ENCODE measurements around the gene ITSN1. TPM values are rescaled to one million over a fixed set of nuclear protein-coding genes. Genes with fewer than 3 reads are reported as not detected.
"Not testable (repeated sequence)": the region's sequence is repeated elsewhere in the genome, so short reads cannot be mapped to it uniquely, and the experiment has no call there.

Gene ITSN1
- total RNA-seq, 1 experiment from 2014 or later = 35.2 TPM

- DNase-seq (ENCODE audit: low read depth) = no peak
Measured at GRCh38 chr21:33767960-33768359, 125.7 kb downstream of the ITSN1 start.

DNA sequence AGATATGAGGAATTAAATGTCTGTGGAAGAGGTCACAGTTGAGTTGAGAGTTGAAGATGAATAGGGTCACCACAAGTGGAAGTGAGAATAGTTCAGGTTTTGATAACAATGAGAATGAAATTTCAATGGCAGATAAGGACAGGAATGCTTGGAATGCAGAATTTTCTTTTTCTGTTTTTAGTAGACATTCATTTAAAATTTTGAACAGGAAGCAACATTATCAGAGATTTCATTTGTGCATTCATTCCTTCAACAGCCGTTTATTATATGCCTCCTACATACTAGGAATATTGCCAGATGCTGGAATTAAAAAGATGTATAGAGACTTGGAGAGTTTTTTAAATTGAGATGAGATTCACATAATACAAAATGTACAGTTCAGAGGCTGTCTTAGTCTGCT lies 126.8 kb downstream of the ITSN1 start:
- DNase-seq (ENCODE audit: low read depth) = no peak

DNA sequence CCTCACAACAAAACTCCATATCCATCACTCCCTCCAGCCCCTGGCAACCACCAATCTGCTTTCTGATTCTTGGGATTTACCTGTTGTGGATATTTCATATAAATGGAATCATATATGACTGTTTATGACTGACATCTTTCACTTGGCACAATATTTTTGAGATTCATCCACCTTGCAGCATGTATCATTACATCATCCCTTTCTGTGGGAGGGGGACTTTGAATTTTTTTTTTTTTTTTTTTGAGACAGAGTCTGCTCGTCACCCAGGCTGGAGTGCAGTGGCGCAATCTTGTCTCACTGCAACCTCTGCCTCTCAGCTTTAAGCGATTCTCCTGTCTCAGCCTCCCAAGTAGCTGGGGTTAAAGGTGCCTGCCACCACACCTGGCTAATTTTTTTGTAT lies 128.2 kb downstream of the ITSN1 start:
- no peak for DNase-seq (ENCODE audit: low read depth)

DNA sequence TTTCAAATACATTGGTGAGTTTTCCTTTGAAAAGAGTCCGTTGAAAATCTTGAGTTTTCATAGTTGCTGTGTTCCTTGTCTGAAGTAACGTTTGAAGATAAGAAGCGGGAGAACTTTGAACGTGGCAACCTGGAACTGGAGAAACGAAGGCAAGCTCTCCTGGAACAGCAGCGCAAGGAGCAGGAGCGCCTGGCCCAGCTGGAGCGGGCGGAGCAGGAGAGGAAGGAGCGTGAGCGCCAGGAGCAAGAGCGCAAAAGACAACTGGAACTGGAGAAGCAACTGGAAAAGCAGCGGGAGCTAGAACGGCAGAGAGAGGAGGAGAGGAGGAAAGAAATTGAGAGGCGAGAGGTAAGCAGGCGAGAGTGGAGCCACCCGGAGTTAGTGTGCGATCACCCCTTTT lies 129.7 kb downstream of the ITSN1 start:
- no peak for DNase-seq (ENCODE audit: low read depth)

DNA sequence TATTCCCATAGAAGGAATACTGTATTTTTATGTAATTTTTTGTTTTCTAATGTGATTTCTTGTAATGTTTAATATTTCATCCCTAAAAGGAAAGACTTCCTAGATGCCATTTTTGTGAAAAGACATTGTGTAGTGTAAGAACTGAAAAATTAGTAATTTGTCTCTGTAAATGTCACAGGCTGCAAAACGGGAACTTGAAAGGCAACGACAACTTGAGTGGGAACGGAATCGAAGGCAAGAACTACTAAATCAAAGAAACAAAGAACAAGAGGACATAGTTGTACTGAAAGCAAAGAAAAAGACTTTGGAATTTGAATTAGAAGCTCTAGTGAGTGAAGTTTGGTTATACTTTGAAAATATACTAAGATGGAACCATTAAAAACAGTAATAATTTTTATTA lies 132.2 kb downstream of the ITSN1 start:
- no peak for DNase-seq (ENCODE audit: low read depth)

DNA sequence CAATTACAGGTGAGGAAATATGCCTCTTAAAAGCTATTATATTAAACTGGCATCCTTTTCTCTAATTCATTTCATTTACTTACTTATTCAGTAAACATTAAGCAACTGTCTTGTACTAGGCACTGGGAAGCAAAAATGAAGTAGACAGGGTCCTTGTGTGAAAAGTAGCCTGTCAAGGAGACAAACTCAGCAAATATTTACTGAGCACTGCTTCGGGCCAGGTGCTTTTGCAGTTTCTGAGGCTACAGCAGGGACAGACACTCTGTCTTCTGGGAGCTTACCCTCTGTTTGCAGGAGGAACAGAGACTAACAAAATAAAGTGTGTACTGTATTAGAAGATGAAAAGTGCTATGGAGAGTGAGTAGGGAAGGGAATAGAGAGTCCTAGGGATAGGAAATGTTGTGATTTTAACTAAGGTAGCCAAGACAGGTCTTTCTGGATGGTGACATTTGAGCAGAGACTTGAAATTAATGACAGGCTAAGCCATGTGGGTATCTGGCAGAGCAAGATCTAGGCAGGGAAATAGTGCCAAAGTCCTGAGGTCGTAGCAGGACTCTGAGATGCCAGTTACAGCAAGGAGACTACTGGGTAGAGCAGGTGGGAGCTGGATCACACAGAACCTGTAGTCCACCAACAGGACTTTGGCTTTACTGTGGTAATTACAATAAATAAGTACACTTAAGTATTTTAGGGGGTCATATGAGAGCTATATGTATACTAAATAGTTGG lies 133.0 kb downstream of the ITSN1 start:
- no peak for DNase-seq (ENCODE audit: low read depth)

- peak; percentile 47 for DNase-seq (ENCODE audit: low read depth)
Measured at GRCh38 chr21:33780631-33781030, 138.3 kb downstream of the ITSN1 start.

DNA sequence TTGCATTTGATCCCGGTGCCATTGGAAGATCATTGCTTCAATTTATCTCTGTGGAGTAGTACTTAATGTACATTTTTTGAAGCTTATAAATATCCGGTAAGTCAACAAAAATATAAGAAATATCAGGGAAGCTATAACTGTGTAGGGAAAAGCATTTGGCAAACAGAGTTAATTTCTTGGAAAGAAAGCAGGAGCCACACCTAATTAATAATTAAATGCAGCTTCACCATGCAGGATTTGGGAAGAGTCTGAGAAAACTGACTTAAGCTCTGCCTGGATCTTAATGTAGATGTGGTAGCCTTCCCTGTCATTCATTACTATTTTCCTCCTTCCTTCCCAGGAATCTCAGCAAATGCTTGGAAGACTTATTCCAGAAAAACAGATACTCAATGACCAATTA lies 138.8 kb downstream of the ITSN1 start:
- DNase-seq (ENCODE audit: low read depth) = no peak

- DNase-seq (ENCODE audit: low read depth) = no peak
Measured at GRCh38 chr21:33783187-33783979, 141.1 kb downstream of the ITSN1 start.

GRCh38 chr21:33787431-33787830 lies 145.1 kb downstream of the ITSN1 start:
- no peak for DNase-seq (ENCODE audit: low read depth)

DNA sequence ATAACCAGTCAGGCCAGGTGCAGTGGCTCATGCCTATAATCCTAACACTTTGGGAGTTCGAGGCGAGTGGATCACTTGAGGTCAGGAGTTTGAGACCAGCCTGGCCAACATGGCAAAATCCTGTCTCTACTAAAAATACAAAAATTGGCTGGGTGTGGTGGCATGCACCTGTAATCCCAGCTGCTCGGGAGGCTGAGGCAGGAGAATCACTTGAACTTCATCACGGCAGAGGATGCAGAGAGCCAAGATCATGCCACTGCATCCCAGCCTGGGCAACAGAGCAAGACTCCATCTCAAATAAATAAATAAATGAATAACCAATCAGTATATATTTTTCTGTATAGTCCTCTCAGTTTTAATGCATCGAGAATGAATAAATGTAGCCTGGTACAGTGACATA lies 146.1 kb downstream of the ITSN1 start:
- not testable (repeated sequence) for DNase-seq (ENCODE audit: low read depth)

DNA sequence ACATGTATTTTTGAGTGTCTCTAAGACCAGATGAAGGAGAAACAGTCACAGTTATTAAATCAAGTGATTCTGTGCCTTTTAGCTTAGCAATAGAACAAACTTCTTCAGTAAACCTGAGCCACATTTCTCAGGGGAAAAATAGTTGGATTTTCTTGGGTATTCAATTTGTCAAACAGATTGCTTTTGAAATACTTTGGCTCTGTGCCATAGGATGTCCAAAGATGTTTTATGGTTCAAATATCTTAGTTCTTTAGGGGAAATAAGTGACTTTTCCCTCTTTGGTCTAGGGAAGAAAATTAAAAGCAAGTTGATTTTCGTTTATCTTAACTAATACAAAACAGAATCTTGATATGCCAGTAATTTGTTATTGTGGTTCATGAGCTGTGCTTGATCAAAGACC lies 147.4 kb downstream of the ITSN1 start:
- peak; percentile 44 for DNase-seq (ENCODE audit: low read depth)

DNA sequence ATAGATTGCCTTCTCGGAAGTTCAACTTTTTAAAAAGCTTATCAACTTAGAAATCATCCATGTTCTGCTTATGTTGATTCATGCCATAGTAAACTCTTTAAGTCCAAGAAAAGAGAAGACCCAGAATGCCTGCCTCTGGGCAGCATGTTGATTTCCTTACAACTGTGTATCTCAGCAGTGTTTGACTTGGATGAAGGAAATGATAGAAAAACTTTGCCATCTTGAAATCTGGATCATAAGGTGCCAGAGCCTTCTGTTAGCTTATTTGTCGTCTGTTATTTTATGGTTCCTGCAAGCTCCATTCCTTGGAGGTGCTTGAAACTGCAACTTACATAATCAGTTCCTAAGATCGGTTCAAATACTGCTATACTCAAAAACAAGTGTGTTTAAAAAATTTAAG lies 148.8 kb downstream of the ITSN1 start:
- DNase-seq (ENCODE audit: low read depth) = no peak

- DNase-seq (ENCODE audit: low read depth) = no peak
Measured at GRCh38 chr21:33794596-33794995, 152.3 kb downstream of the ITSN1 start.

- no peak for DNase-seq (ENCODE audit: low read depth)
Measured at GRCh38 chr21:33797565-33797964, 155.3 kb downstream of the ITSN1 start.

GRCh38 chr21:33799378-33800090 lies 157.2 kb downstream of the ITSN1 start:
- no peak for DNase-seq (ENCODE audit: low read depth)

- DNase-seq (ENCODE audit: low read depth) = no peak
Measured at GRCh38 chr21:33800753-33801423, 158.6 kb downstream of the ITSN1 start.

DNA sequence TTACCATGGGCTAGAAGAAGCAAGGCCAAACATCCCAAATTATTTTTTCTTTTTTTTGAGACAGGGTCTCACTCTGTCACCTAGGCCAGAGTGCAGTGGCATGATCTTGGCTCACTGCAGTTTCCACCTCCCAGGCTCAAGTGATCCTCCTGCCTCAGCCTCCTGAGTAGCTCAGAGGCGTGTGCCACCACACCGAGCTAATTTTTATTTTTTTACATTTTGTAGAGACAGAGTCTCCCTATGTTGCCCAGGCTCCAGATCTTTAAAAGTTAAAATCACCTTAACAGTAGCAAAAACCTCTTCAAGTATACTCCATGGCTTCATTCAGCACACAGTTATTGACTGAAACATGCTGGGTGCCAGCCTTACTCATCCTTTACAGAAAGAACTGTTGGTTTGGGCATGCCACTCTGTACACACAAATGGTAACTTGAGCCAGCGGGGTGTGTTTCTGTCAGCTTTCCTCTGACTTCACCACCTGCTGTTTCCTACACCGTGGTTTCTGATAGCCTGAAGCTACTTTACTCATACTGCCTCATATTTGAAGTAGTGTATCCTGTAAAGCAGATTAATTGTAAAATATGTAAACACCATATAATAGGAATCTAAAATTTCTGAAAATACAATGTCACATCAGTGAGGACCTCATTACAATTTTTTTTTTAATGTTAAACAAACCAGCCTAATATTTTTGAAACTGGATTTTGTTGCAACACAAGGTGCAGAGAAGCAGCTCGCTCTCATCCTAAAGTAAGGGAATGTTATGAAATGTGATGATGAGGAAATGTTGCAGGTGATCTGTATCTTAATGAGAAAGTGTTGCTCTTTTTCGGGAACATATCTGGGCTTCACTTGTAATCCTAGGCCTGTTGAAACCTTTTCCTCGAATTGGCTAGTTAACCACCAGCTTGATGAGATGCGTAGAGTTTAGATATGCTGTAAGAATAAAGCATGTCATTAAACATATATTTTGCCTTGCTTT lies 159.4 kb downstream of the ITSN1 start:
- DNase-seq (ENCODE audit: low read depth) = peak; percentile 91

DNA sequence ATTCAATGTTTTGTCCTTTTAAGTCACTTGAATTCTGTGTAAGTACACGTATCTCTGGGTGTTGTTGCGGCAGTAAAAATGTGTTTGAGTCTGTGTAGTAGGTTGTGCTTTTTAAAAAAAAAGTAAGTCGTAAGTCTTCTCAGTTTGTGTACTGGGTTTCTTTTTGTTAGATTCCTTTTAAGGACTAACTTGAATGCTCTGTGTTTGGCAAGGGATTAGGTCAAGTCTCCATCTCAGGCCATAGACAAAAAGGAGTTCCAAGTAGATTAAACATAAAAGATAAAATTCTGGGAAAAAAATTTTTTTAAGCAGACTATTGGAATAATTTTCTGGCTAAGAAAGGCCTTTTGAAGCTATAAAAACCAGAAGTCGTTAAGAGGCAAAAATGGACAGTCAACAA lies 160.2 kb downstream of the ITSN1 start:
- DNase-seq (ENCODE audit: low read depth) = no peak

DNA sequence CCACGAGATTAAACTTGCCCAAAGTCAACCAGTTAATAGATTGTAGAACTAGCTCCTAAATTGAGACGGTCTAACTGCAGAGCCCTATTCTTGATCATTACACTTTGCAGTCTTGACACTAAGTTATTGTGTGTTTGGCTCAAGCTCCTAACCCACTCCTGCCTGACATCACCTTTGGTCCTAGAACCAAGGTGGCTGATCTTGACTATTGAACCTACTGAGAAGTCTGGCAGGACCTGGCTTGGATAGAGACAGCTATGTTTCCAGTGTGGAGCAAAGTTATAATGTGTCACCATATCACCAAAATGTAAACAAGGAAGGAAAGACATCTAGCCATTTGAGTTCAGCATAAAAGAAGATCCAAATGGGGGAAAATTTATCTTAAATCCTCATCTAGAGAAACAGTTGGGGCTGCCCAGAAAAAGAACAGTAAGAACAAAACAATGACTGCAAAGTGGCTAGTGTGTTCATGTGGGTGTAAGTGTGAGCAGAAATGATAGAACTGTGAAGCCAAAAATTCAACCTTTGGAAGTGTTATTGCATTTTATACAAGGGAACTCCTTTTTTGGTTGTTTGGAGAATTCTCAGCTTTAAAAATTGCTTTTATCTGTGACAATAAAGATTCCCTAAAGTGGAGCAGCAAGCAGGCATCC lies 166.5 kb downstream of the ITSN1 start:
- DNase-seq (ENCODE audit: low read depth) = no peak

Measured in LHCN-M2 (cell line).